ENCODE results near the gene DNAJC17. TPM values are rescaled to one million over a fixed set of nuclear protein-coding genes. Genes with fewer than 3 reads are reported as not detected.

The DNAJC17 gene
- total RNA-seq, 1 experiment from 2014 or later: 36.1 TPM

- ATAC-seq (no peak), DNase-seq (ENCODE audit: low read depth, low spot score) (no peak)
- intact Hi-C loops (cut with micrococcal nuclease): no loop called here
- CTCF ChIA-PET: interaction anchor here (0.7 kb wide), 1 partner anchor 34 kb away, joined by 3 read pairs; no protein-coding TSS in a partner anchor
- Histone ChIP-seq H4K20me1 (ENCODE audit: insufficient read depth) (no peaks in the 10 kb centered on the region), H3K27me3 (ENCODE audit: insufficient read depth, low read length) (no peaks in the 10 kb centered on the region), H3K9ac (ENCODE audit: low read length) (no peak overlapping the region), H3K79me2 (ENCODE audit: insufficient read depth, low read length) (0 out of 2 replicates have a peak, but pooled peaks cover 3% of the 10 kb centered on the region), H3K9me3 (ENCODE audit: control insufficient read depth in 1 of 2, insufficient read depth in 1 of 2, low read depth in 1 of 2, low read length in 2 of 2) (no peaks in the 10 kb centered on the region), H3K4me2 (ENCODE audit: low read length) (no peak overlapping the region), H3K36me3 (ENCODE audit: control insufficient read depth in 1 of 2, insufficient read depth in 2 of 2, low read length in 2 of 2) (peaks cover 8 to 26% of the 10 kb centered on the region in 2 experiments), H2AFZ (ENCODE audit: low read depth, low read length, poor library complexity, severe bottlenecking) (no peak overlapping the region), H3K27ac (ENCODE audit: low read depth, low read length) (no peak overlapping the region), H3K4me3 (replicated peaks in 1 of 2; ENCODE audit: low read depth in 1 of 2, low read length in 2 of 2) (no peak overlapping the region), H3K4me1 (ENCODE audit: control insufficient read depth in 1 of 2, insufficient read depth in 2 of 2, low read length in 2 of 2) (peaks cover 4 to 11% of the 10 kb centered on the region in 2 experiments; a peak in 3 of 4 replicates), H3K9me2 (ENCODE audit: insufficient read depth) (no peaks in the 10 kb centered on the region)
- RAD21 ChIA-PET (ENCODE audit: low non-redundant PET in 1 of 2, low total read pairs in 2 of 2, uncharacterized antibody in 2 of 2, unreplicated experiment in 2 of 2): no interaction called here
- POLR2A ChIA-PET: no interaction called here
- BruUV-seq (replicated peaks): no TSS peak
- TF ChIP-seq EGR1 (IDR thresholded peaks at IDR 0.05; ENCODE audit: low read depth): no peak
- TF ChIP-seq SRF (IDR thresholded peaks at IDR 0.05; ENCODE audit: low read depth): no peak
- TF ChIP-seq, protein P1, sequence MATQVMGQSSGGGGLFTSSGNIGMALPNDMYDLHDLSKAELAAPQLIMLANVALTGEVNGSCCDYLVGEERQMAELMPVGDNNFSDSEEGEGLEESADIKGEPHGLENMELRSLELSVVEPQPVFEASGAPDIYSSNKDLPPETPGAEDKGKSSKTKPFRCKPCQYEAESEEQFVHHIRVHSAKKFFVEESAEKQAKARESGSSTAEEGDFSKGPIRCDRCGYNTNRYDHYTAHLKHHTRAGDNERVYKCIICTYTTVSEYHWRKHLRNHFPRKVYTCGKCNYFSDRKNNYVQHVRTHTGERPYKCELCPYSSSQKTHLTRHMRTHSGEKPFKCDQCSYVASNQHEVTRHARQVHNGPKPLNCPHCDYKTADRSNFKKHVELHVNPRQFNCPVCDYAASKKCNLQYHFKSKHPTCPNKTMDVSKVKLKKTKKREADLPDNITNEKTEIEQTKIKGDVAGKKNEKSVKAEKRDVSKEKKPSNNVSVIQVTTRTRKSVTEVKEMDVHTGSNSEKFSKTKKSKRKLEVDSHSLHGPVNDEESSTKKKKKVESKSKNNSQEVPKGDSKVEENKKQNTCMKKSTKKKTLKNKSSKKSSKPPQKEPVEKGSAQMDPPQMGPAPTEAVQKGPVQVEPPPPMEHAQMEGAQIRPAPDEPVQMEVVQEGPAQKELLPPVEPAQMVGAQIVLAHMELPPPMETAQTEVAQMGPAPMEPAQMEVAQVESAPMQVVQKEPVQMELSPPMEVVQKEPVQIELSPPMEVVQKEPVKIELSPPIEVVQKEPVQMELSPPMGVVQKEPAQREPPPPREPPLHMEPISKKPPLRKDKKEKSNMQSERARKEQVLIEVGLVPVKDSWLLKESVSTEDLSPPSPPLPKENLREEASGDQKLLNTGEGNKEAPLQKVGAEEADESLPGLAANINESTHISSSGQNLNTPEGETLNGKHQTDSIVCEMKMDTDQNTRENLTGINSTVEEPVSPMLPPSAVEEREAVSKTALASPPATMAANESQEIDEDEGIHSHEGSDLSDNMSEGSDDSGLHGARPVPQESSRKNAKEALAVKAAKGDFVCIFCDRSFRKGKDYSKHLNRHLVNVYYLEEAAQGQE (IDR thresholded peaks at IDR 0.05; ENCODE audit: low read depth): no peak
- no peak for TF ChIP-seq ZNF274 (IDR thresholded peaks at IDR 0.05; ENCODE audit: low read depth, low read length)
- TF ChIP-seq RAD21 (IDR thresholded peaks at IDR 0.05; ENCODE audit: low read depth): no peak
- no peak for TF ChIP-seq SIN3A (IDR thresholded peaks at IDR 0.05; ENCODE audit: low read depth)
- TF ChIP-seq POLR2AphosphoS5 (IDR thresholded peaks at IDR 0.05; ENCODE audit: low read depth, low read length): no peak
- TF ChIP-seq FOSL1 (IDR thresholded peaks at IDR 0.05; ENCODE audit: low read depth): no peak
- no peak for TF ChIP-seq CEBPB (IDR thresholded peaks at IDR 0.05; ENCODE audit: low read depth)
- no peak for TF ChIP-seq CBX3 (IDR thresholded peaks at IDR 0.05; ENCODE audit: low read depth)
- TF ChIP-seq TCF7L2 (IDR thresholded peaks at IDR 0.05; ENCODE audit: borderline replicate concordance, extremely low read depth, insufficient read depth, insufficient read length): no peak
- TF ChIP-seq, protein P2, sequence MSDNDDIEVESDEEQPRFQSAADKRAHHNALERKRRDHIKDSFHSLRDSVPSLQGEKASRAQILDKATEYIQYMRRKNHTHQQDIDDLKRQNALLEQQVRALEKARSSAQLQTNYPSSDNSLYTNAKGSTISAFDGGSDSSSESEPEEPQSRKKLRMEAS (IDR thresholded peaks at IDR 0.05): no peak
- TF ChIP-seq ZBTB33 (IDR thresholded peaks at IDR 0.05; ENCODE audit: extremely low read depth, insufficient replicate concordance, low read length): no peak
- TF ChIP-seq JUND (IDR thresholded peaks at IDR 0.05): no peak
- TF ChIP-seq YY1 (IDR thresholded peaks at IDR 0.05; ENCODE audit: extremely low read depth, insufficient replicate concordance, low read depth, low read length): no peak
- no peak for TF ChIP-seq SP1 (IDR thresholded peaks at IDR 0.05; ENCODE audit: low read depth)
- no peak for TF ChIP-seq ATF3 (IDR thresholded peaks at IDR 0.05)
- no peak for TF ChIP-seq EZH2 (IDR thresholded peaks at IDR 0.05)
- TF ChIP-seq ELF1 (IDR thresholded peaks at IDR 0.05; ENCODE audit: borderline replicate concordance, low read depth): no peak
- no peak for TF ChIP-seq EZH2phosphoT487 (IDR thresholded peaks at IDR 0.05; ENCODE audit: borderline replicate concordance)
These were observed 84.9 kb downstream of the DNAJC17 start for GRCh38 chr15:40722354-40722753.

All from HCT116 (cell line).